BLaER1 (cell line): ENCODE measurements around the gene ATP11B.
"Not testable (repeated sequence)": the region's sequence is repeated elsewhere in the genome, so short reads cannot be mapped to it uniquely, and the experiment has no call there.

Experiments used
- H3K27ac ChIP-seq: shearing (Covaris generic); formaldehyde crosslinking; 2 replicates; pipeline ENCODE4 v1.8.1; 2022
- H3K27me3 ChIP-seq: shearing (Covaris generic); formaldehyde crosslinking; 2 replicates; pipeline ENCODE4 v1.8.1; 2022
- H3K36me3 ChIP-seq: shearing (Covaris generic); formaldehyde crosslinking; 2 replicates; pipeline ENCODE4 v1.8.1; 2022
- H3K4me1 ChIP-seq: shearing (Covaris generic); formaldehyde crosslinking; 2 replicates; pipeline ENCODE4 v1.8.1; 2022
- H3K4me2 ChIP-seq: shearing (Covaris generic); formaldehyde crosslinking; 2 replicates; pipeline ENCODE4 v1.8.1; 2022
- H3K4me3 ChIP-seq: shearing (Covaris generic); formaldehyde crosslinking; 2 replicates; pipeline ENCODE4 v1.8.1; 2022
- H3K9ac ChIP-seq: shearing (Covaris generic); formaldehyde crosslinking; 2 replicates; pipeline ENCODE4 v1.8.1; 2022
- H3K9me3 ChIP-seq: shearing (Covaris generic); formaldehyde crosslinking; 2 replicates; pipeline ENCODE4 v1.8.1; 2022
- H4K20me1 ChIP-seq: shearing (Covaris generic); formaldehyde crosslinking; 2 replicates; pipeline ENCODE4 v1.8.1; 2022
- Cebpa-rat ChIP-seq: shearing (Covaris generic); IDR thresholded peaks from 2 replicates; pipeline ENCODE4 v1.8.1; 2022

Gene ATP11B

GRCh38 chr3:182824957-182825356 lies 31.7 kb downstream of the ATP11B start:
- Histone ChIP-seq H4K20me1 (peaks cover 41% of the 10 kb centered on the region), H3K36me3 (peaks cover 28% of the 10 kb centered on the region), H3K9ac (no peak overlapping the region), H3K27ac (no peak overlapping the region), H3K4me2 (no peak overlapping the region), H3K4me3 (no peak overlapping the region), H3K9me3 (peaks cover 10% of the 10 kb centered on the region), H3K27me3 (no peaks in the 10 kb centered on the region), H3K4me1 (no peaks in the 10 kb centered on the region)
- TF ChIP-seq Cebpa-rat, result no peak

- no peaks in the 10 kb centered on the region for H3K27me3 ChIP-seq
- no peaks in the 10 kb centered on the region for H3K9me3 ChIP-seq
- H3K9ac ChIP-seq, result no peak overlapping the region
- H4K20me1 ChIP-seq, result peaks cover 28% of the 10 kb centered on the region
- no peak overlapping the region for H3K27ac ChIP-seq
- no peaks in the 10 kb centered on the region for H3K4me1 ChIP-seq
- TF ChIP-seq Cebpa-rat, result no peak
- H3K4me3 ChIP-seq, result no peak overlapping the region
- peaks cover 33% of the 10 kb centered on the region for H3K36me3 ChIP-seq
- no peak overlapping the region for H3K4me2 ChIP-seq
Measured at GRCh38 chr3:182829761-182830405, 36.6 kb downstream of the ATP11B start.

- Histone ChIP-seq H3K9ac (no peak overlapping the region), H4K20me1 (peaks cover 4% of the 10 kb centered on the region; the same call in 1 of the 2 replicates), H3K36me3 (peaks cover 65% of the 10 kb centered on the region), H3K4me3 (no peak overlapping the region), H3K4me2 (no peak overlapping the region), H3K27ac (no peak overlapping the region), H3K4me1 (no peaks in the 10 kb centered on the region), H3K27me3 (no peaks in the 10 kb centered on the region), H3K9me3 (no peaks in the 10 kb centered on the region)
- no peak for TF ChIP-seq Cebpa-rat
Measured at GRCh38 chr3:182837855-182838454, 44.7 kb downstream of the ATP11B start.

DNA sequence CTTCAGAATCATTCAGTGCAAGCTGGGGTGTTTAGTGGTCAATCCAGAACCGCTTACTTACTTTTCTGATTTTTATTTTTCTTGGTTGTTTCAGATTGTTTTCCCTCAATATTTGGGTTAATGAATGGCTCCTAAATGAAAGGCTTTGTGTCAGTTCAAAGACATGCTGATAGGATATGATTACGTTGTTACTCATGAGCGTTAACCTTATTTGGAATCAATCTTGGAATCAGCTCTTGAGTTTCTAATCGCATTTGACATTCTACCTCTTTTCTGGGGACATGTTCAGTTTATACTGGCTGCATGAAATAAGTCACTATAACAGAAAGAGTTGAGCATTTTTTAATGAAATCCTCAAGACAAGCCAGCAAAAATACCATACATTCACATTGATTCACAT lies 50.2 kb downstream of the ATP11B start:
- Histone ChIP-seq H3K9ac (no peak overlapping the region), H3K36me3 (peaks cover 75% of the 10 kb centered on the region), H3K27ac (no peak overlapping the region), H3K27me3 (no peaks in the 10 kb centered on the region), H3K4me3 (no peak overlapping the region), H3K4me2 (no peak overlapping the region), H3K9me3 (peaks cover 9% of the 10 kb centered on the region; the same call in 1 of the 2 replicates), H3K4me1 (no peaks in the 10 kb centered on the region), H4K20me1 (no peaks in the 10 kb centered on the region; the same call in 1 of the 2 replicates)
- no peak for TF ChIP-seq Cebpa-rat

- no peaks in the 10 kb centered on the region for H3K27me3 ChIP-seq
- H4K20me1 ChIP-seq, result no peaks in the 10 kb centered on the region
- TF ChIP-seq Cebpa-rat, result no peak
- H3K9ac ChIP-seq, result no peak overlapping the region
- no peak overlapping the region for H3K27ac ChIP-seq
- no peaks in the 10 kb centered on the region for H3K4me1 ChIP-seq
- H3K4me3 ChIP-seq, result no peak overlapping the region
- peaks cover 11% of the 10 kb centered on the region; the same call in 1 of the 2 replicates for H3K9me3 ChIP-seq
- H3K36me3 ChIP-seq, result peaks cover 76% of the 10 kb centered on the region
- no peak overlapping the region for H3K4me2 ChIP-seq
Measured at GRCh38 chr3:182848906-182849305, 55.6 kb downstream of the ATP11B start.

GRCh38 chr3:182855076-182855475 lies 61.8 kb downstream of the ATP11B start:
- TF ChIP-seq Cebpa-rat, result no peak
- Histone ChIP-seq H3K9ac (no peak overlapping the region), H3K27ac (no peak overlapping the region), H3K27me3 (no peaks in the 10 kb centered on the region), H3K36me3 (peaks cover 40% of the 10 kb centered on the region), H3K4me2 (no peak overlapping the region), H3K9me3 (no peaks in the 10 kb centered on the region), H3K4me1 (no peaks in the 10 kb centered on the region), H4K20me1 (no peaks in the 10 kb centered on the region), H3K4me3 (no peak overlapping the region)

- Histone ChIP-seq H3K9ac (no peak overlapping the region), H3K4me3 (no peak overlapping the region), H3K27ac (no peak overlapping the region), H3K36me3 (peaks cover 31% of the 10 kb centered on the region), H3K27me3 (no peaks in the 10 kb centered on the region), H3K9me3 (no peaks in the 10 kb centered on the region), H3K4me1 (no peaks in the 10 kb centered on the region), H3K4me2 (no peak overlapping the region), H4K20me1 (no peaks in the 10 kb centered on the region)
- TF ChIP-seq Cebpa-rat, result no peak
Measured at GRCh38 chr3:182861348-182861747, 68.0 kb downstream of the ATP11B start.

DNA sequence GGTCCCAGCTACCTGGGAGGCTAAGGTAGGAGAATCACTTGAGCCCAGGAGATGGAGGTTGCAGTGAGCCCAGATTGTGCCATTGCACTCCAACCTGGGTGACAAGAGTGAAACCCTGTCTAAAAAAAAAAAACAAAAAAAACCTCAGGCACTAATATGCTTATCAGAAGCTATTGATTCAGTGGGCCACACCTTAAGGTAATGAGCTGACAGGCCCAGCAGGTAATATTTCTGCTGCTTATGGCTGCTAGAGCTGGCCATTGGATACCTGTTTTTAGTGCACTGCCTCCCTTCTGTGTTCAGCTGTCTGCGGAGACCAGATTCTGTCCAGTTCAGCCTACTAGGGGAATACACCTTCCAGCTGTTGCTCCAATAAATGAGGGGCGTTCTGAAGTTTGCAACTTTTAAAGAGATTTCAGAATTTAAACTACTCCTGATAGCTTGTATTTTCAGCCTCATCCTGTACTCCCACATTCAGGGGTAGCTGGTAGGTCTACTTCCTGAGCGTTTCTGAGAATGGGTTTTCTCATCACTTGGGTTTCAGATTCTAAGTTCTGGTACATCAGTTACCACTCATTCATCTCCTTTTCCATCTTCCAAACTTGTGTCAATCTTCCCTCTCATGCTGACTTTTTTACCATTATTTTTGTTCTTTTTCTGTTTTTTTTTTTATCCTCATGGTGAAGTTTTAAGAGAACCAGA lies 69.0 kb downstream of the ATP11B start:
- no peaks in the 10 kb centered on the region for H4K20me1 ChIP-seq
- H3K27ac ChIP-seq, result no peak overlapping the region
- no peaks in the 10 kb centered on the region for H3K9me3 ChIP-seq
- H3K4me2 ChIP-seq, result no peak overlapping the region
- no peak overlapping the region for H3K4me3 ChIP-seq
- H3K4me1 ChIP-seq, result no peaks in the 10 kb centered on the region
- H3K9ac ChIP-seq, result no peak overlapping the region
- TF ChIP-seq Cebpa-rat, result no peak
- peaks cover 26% of the 10 kb centered on the region for H3K36me3 ChIP-seq
- H3K27me3 ChIP-seq, result no peaks in the 10 kb centered on the region

GRCh38 chr3:182869059-182869458 lies 75.8 kb downstream of the ATP11B start:
- Histone ChIP-seq H3K27me3 (no peaks in the 10 kb centered on the region), H3K4me3 (no peak overlapping the region), H3K9me3 (0 out of 2 replicates have a peak, but pooled peaks cover 7% of the 10 kb centered on the region), H3K4me1 (no peaks in the 10 kb centered on the region), H3K4me2 (no peak overlapping the region), H3K9ac (no peak overlapping the region), H3K27ac (no peak overlapping the region), H4K20me1 (no peaks in the 10 kb centered on the region), H3K36me3 (peaks cover 62% of the 10 kb centered on the region)
- TF ChIP-seq Cebpa-rat, result no peak

GRCh38 chr3:182870917-182871316 lies 77.6 kb downstream of the ATP11B start:
- not testable (repeated sequence) for H3K4me2 ChIP-seq, H4K20me1 ChIP-seq, H3K9ac ChIP-seq, H3K9me3 ChIP-seq, H3K27ac ChIP-seq, H3K4me3 ChIP-seq, H3K4me1 ChIP-seq, H3K27me3 ChIP-seq
- peaks cover 77% of the 10 kb centered on the region for H3K36me3 ChIP-seq
